Neuronal stem cell (in vitro differentiated cells): Measurements from ENCODE around the gene TM2D1.

Experiments used
- DNase-seq: peaks from one replicate; pipeline ENCODE4 v3.0.0-alpha.2; 2013; ENCODE audit warnings: low spot score
- H2AFZ ChIP-seq: one replicate; pipeline ENCODE4 v1.6.1; 2013; ENCODE audit warnings: mild to moderate bottlenecking, low read length, inconsistent platforms
- H2AK5ac ChIP-seq: 2 replicates; pipeline ENCODE4 v1.6.1; 2013; ENCODE audit warnings: low read depth, mild to moderate bottlenecking, inconsistent platforms, low read length, moderate library complexity, mixed read lengths
- H2BK120ac ChIP-seq: 2 replicates; pipeline ENCODE4 v1.6.1; 2013; ENCODE audit warnings: low read depth, mild to moderate bottlenecking, inconsistent platforms, low read length, moderate library complexity, mixed read lengths
- H2BK12ac ChIP-seq: one replicate; pipeline ENCODE4 v1.6.1; 2013; ENCODE audit warnings: low read length, inconsistent platforms
- H2BK15ac ChIP-seq: 2 replicates; pipeline ENCODE4 v1.6.1; 2013; ENCODE audit warnings: mild to moderate bottlenecking, low read length, inconsistent platforms, mixed read lengths
- H2BK5ac ChIP-seq: one replicate; pipeline ENCODE4 v1.6.1; 2013; ENCODE audit warnings: inconsistent platforms, mild to moderate bottlenecking, low read length, moderate library complexity
- H3K14ac ChIP-seq: one replicate; pipeline ENCODE4 v1.6.1; 2013; ENCODE audit warnings: low read length, inconsistent platforms
- H3K18ac ChIP-seq: 2 replicates; pipeline ENCODE4 v1.6.1; 2013; ENCODE audit warnings: low read length, inconsistent platforms
- H3K23ac ChIP-seq: 2 replicates; pipeline ENCODE4 v1.6.1; 2013; ENCODE audit warnings: low read depth, mild to moderate bottlenecking, mixed read lengths, low read length, inconsistent platforms; ENCODE audit not compliant: poor library complexity
- H3K27ac ChIP-seq: replicated peaks from 3 replicates; pipeline ENCODE4 v1.5.1; 2013; ENCODE audit warnings: low read length, inconsistent platforms
- H3K27me3 ChIP-seq, 3 experiments: 2 replicates each; pipeline ENCODE4 v1.6.1; 2013; ENCODE audit warnings: low read length in 3 of 3, mild to moderate bottlenecking in 2 of 3, inconsistent platforms in 1 of 3, low read depth in 1 of 3, mixed read lengths in 1 of 3, moderate library complexity in 1 of 3; ENCODE audit not compliant: control insufficient read depth in 3 of 3, insufficient read depth in 3 of 3
- H3K36me3 ChIP-seq, 2 donors: replicated peaks in 1 of 2; 2 replicates each; pipeline ENCODE4 v1.6.1; 2013; ENCODE audit warnings: low read length in 2 of 2; ENCODE audit not compliant: control insufficient read depth in 2 of 2, insufficient read depth in 2 of 2
- H3K4ac ChIP-seq: 2 replicates; pipeline ENCODE4 v1.6.1; 2013; ENCODE audit warnings: inconsistent platforms, mild to moderate bottlenecking, low read length, moderate library complexity
- H3K4me1 ChIP-seq, 2 donors: 1 replicate in 1 of 2; 2 replicates in 1 of 2; pipeline ENCODE4 v1.6.1; 2013; ENCODE audit warnings: low read length in 2 of 2, low read depth in 1 of 2; ENCODE audit not compliant: control insufficient read depth in 2 of 2, insufficient read depth in 1 of 2
- H3K4me2 ChIP-seq: one replicate; pipeline ENCODE4 v1.6.1; 2013; ENCODE audit warnings: mild to moderate bottlenecking, low read length, inconsistent platforms; ENCODE audit not compliant: insufficient read depth, poor library complexity, severe bottlenecking
- H3K4me3 ChIP-seq, 2 donors: 2 replicates each; pipeline ENCODE4 v1.5.1; 2013; ENCODE audit warnings: low read length in 2 of 2, mild to moderate bottlenecking in 2 of 2, inconsistent platforms in 1 of 2, moderate library complexity in 1 of 2
- H3K79me1 ChIP-seq: one replicate; pipeline ENCODE4 v1.6.1; 2013; ENCODE audit warnings: low read depth, mild to moderate bottlenecking, inconsistent platforms, low read length, moderate library complexity
- H3K9ac ChIP-seq: one replicate; pipeline ENCODE4 v1.6.1; 2013; ENCODE audit warnings: mild to moderate bottlenecking, low read depth, low read length, inconsistent platforms; ENCODE audit not compliant: poor library complexity
- H3K9me3 ChIP-seq, 2 donors: replicated peaks in 1 of 2; 2 replicates each; pipeline versions ENCODE3 to v1.6.1; 2013; ENCODE audit warnings: low read length in 2 of 2, mild to moderate bottlenecking in 2 of 2, inconsistent platforms in 1 of 2, low read depth in 1 of 2, mixed read lengths in 1 of 2, moderate library complexity in 1 of 2; ENCODE audit not compliant: control insufficient read depth in 2 of 2, insufficient read depth in 1 of 2
- H4K8ac ChIP-seq: one replicate; pipeline ENCODE4 v1.6.1; 2013; ENCODE audit warnings: low read depth, mild to moderate bottlenecking, inconsistent platforms, low read length, moderate library complexity
- H4K91ac ChIP-seq: one replicate; pipeline ENCODE4 v1.6.1; 2013; ENCODE audit warnings: low read length, low read depth, mild to moderate bottlenecking, inconsistent platforms; ENCODE audit not compliant: poor library complexity
- WGBS, 2 donors: extraction: QIAGEN DNeasy Blood & Tissue Kit; methylation state at CpG; one replicate each; pipeline ENCODE4 v1.1.7; 2013; ENCODE audit warnings: missing lambda C conversion rate in 2 of 2, mixed read lengths in 1 of 2; ENCODE audit not compliant: insufficient read length in 2 of 2, insufficient replicate concordance in 1 of 2; ENCODE audit errors: extremely low coverage in 2 of 2; 5-methylcytosine and 5-hydroxymethylcytosine counted together

TM2D1 gene

GRCh38 chr1:61742620-61743430 lies 17.9 kb upstream of the TM2D1 start:
- Histone ChIP-seq H3K27me3 (peaks cover 0 to 33% (median 0%) of the 10 kb centered on the region in 3 experiments), H3K4me1 (no peaks in the 10 kb centered on the region), H3K4ac (no peak overlapping the region), H2BK120ac (no peak overlapping the region), H2AK5ac (no peak overlapping the region), H3K18ac (peak overlapping the region; percentile 92), H3K79me1 (no peaks in the 10 kb centered on the region), H3K27ac (no peak overlapping the region), H3K4me2 (peak overlapping the region; percentile 71), H3K36me3 (no peaks in the 10 kb centered on the region), H2AFZ (peak overlapping the region; percentile 93), H4K91ac (no peak overlapping the region), H4K8ac (no peak overlapping the region), H3K14ac (no peak overlapping the region), H3K9ac (peak overlapping the region; percentile 77), H3K23ac (no peak overlapping the region), H2BK15ac (peak overlapping the region; percentile 67), H3K4me3 (peak overlapping the region; percentile 44 to 96), H2BK12ac (no peak overlapping the region), H3K9me3 (no peaks in the 10 kb centered on the region), H2BK5ac (peak overlapping the region; percentile 13)
- peak; percentile 36 for DNase-seq
- WGBS, 2 donors, result no CpG with 5 or more reads among the region's 74 CpGs

DNA sequence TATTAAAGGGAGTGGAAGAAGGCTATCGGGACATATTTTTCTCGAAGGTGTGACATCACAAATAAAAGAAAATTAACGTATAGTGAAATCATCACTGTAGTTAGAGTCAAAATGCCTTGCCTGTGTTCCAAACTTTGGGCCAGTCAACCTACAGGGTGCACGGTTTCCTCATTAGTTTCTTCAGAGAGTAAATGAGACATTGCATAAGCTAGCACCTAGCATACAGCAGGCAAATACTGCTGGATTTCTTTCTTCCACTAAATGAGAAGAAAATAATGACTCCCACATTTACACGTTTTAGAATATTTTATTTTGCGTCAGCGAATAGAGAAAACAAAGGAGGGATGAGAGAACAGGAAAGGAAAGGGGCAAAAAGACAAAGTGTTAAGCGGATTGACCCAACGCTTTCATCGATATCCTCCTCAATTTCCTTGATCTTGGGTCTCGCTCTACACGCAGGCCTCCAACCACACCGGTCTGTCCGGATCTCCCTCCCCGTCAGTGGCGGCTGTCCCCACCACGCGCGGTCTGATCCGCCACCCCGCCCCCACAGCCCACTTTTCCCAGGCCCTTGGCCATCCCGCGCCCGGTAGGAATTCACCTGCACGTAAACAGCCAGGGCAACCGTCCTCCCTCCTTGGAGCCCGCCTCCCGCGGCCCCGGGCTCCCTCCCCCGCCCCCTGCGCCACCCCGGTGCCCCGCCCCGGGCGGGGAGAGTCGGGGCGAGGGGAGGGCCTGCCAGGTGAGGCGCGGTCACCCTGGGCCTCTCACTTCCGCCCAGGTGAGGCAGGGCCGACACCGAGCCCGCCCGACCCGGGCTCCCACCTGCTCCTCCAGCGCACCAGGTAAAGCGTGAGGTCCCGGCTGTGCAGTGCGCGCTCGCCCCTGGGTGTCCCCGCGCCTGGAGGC lies 17.0 kb upstream of the TM2D1 start, which contains the start of gene PATJ:
Gene PATJ (plus strand): TSS at position 770 of the 909 bp plus-strand sequence. CDS start 20,413 bp downstream, outside the sequence.
- peak; percentile 27 for DNase-seq

DNA sequence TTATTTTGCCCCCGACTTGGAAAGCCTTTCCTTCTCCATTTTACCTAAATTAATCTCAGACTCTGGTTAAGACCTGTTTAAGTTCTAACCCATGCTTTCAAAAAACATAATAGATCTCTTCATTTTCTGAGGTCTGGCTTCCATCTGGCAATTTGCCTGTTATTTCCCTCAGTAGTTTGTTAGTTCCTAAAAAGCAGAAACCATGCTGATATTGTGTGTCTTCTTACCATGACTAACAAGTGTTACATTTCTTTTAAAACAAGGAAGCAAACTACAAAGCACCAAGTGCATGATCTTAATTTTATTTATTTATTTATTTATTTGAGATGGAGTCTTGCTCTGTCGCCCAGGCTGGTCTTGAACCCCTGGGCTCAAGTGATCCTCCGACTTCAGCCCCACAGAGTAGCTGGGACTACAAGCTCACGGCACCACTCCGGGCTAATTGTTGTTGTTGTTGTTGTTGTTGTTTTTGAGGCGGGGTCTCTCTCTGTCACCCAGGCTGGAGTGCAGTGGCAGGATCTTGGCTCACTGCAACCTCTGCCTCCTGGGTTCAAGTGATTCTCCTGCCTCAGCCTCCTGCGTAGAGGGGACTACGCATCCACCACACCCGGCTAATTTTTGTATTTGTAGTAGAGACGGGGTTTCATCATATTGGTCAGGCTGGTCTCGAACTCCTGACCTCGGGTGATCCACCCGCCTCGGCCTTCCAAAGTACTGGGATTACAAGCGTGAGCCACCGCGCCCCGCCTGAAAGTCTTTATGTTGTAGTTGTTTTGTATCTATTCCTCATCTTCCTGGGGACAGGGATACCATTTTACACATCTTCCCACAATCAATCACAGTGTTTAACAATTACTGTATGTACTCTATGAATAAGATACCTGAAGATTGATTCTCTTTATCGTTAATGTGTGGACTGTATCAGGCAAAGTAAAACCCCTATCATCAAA lies 16.1 kb upstream of the TM2D1 start:
- no peak overlapping the region for H2AFZ ChIP-seq
- no peak overlapping the region for H3K18ac ChIP-seq

More for the DNA sequence above, 17.0 kb upstream of the TM2D1 start, which contains the start of gene PATJ:
- H3K4me2 ChIP-seq, result peak within 1 kb of the TSS; percentile 71
- H2AK5ac ChIP-seq, result no peak within 1 kb of the TSS
- WGBS, 2 donors, result no CpG with 5 or more reads among the region's 54 CpGs
- no peaks in the 10 kb centered on the region for H3K9me3 ChIP-seq
- H3K4me1 ChIP-seq, result no peaks in the 10 kb centered on the region
- H3K4me3 ChIP-seq, result peak within 1 kb of the TSS; percentile 44 to 96
- H3K23ac ChIP-seq, result no peak within 1 kb of the TSS
- H3K4ac ChIP-seq, result no peak within 1 kb of the TSS
- H2BK5ac ChIP-seq, result peak within 1 kb of the TSS; percentile 13
- H3K18ac ChIP-seq, result peak within 1 kb of the TSS; percentile 92
- no peak within 1 kb of the TSS for H4K8ac ChIP-seq
- peak within 1 kb of the TSS; percentile 93 for H2AFZ ChIP-seq
- H3K9ac ChIP-seq, result peak within 1 kb of the TSS; percentile 77
- no peak within 1 kb of the TSS for H3K27ac ChIP-seq
- no peak within 1 kb of the TSS for H2BK120ac ChIP-seq
- H3K36me3 ChIP-seq, result no peaks in the 10 kb centered on the region
- peak within 1 kb of the TSS; percentile 67 for H2BK15ac ChIP-seq
- H3K79me1 ChIP-seq, result no peaks in the 10 kb centered on the region
- H4K91ac ChIP-seq, result no peak within 1 kb of the TSS
- H2BK12ac ChIP-seq, result no peak within 1 kb of the TSS
- H3K14ac ChIP-seq, result no peak within 1 kb of the TSS
- H3K27me3 ChIP-seq, result peaks cover 0 to 33% (median 0%) of the 10 kb centered on the region in 3 experiments

More for the DNA sequence above, 16.1 kb upstream of the TM2D1 start:
- no peaks in the 10 kb centered on the region for H3K4me1 ChIP-seq
- no peak overlapping the region for H2BK5ac ChIP-seq
- no peak overlapping the region for H2BK120ac ChIP-seq
- H3K23ac ChIP-seq, result no peak overlapping the region
- H4K91ac ChIP-seq, result no peak overlapping the region
- no peak overlapping the region for H3K4me3 ChIP-seq
- H2AK5ac ChIP-seq, result no peak overlapping the region
- no peaks in the 10 kb centered on the region for H3K79me1 ChIP-seq
- H3K14ac ChIP-seq, result no peak overlapping the region
- no peak for DNase-seq
- H2BK15ac ChIP-seq, result no peak overlapping the region
- no peak overlapping the region for H3K4ac ChIP-seq
- no peak overlapping the region for H3K4me2 ChIP-seq
- peaks cover 0 to 33% (median 0%) of the 10 kb centered on the region in 3 experiments for H3K27me3 ChIP-seq
- H3K36me3 ChIP-seq, result no peaks in the 10 kb centered on the region
- H4K8ac ChIP-seq, result no peak overlapping the region
- no peaks in the 10 kb centered on the region for H3K9me3 ChIP-seq
- no CpG with 5 or more reads among the region's 19 CpGs for WGBS, 2 donors
- no peak overlapping the region for H3K27ac ChIP-seq
- H2BK12ac ChIP-seq, result no peak overlapping the region
- H3K9ac ChIP-seq, result no peak overlapping the region
